Endothelial cell of umbilical vein (primary cell): ENCODE results near the gene FRY.
"Not testable (repeated sequence)": the region's sequence is repeated elsewhere in the genome, so short reads cannot be mapped to it uniquely, and the experiment has no call there.

ENCODE experiments used
- CTCF ChIP-seq, 2 donors: IDR thresholded peaks; 1 replicate in 1 of 2; 2 replicates in 1 of 2; pipeline ENCODE4 v1.5.1; 2011; ENCODE audit warnings: low read length in 2 of 2, mild to moderate bottlenecking in 2 of 2, moderate library complexity in 2 of 2, control low read depth in 1 of 2, inconsistent platforms in 1 of 2, low read depth in 1 of 2; ENCODE audit not compliant: insufficient read depth in 1 of 2; ENCODE audit errors: extremely low read depth in 1 of 2
- POLR2A ChIP-seq: IDR thresholded peaks from 2 replicates; pipeline ENCODE4 v1.6.1; 2012; ENCODE audit warnings: low read depth, mild to moderate bottlenecking, control low read depth, low read length

- TF ChIP-seq CTCF (IDR thresholded peaks at IDR 0.05; ENCODE audit: extremely low read depth in 1 of 2, insufficient read depth in 1 of 2, low read depth in 1 of 2, low read length in 2 of 2); POLR2A: not testable (repeated sequence)
Measured at GRCh38 chr13:31994367-31994766, 37.2 kb upstream of the FRY start.
